HepG2 (cell line): ENCODE measurements around the gene ESYT3. TPM values are rescaled to one million over a fixed set of nuclear protein-coding genes. Genes with fewer than 3 reads are reported as not detected.

Source experiments
- AKNA ChIP-seq: sonication (generic); formaldehyde crosslinking; IDR thresholded peaks from 2 replicates; pipeline ENCODE4 v1.4.0; 2020; ENCODE audit warnings: missing genetic modification reagents, borderline replicate concordance
- ELF1 ChIP-seq: sonication (generic); formaldehyde crosslinking; IDR thresholded peaks from 2 replicates; pipeline ENCODE4 v1.4.0; 2020; ENCODE audit warnings: missing genetic modification reagents
- MZF1 ChIP-seq: sonication (generic); formaldehyde crosslinking; IDR thresholded peaks from 2 replicates; pipeline ENCODE4 v1.8.1; 2023; ENCODE audit warnings: mild to moderate bottlenecking, missing genetic modification reagents, borderline replicate concordance
- NCOA5 ChIP-seq: sonication (generic); formaldehyde crosslinking; IDR thresholded peaks from 2 replicates; pipeline ENCODE4 v1.4.0; 2020; ENCODE audit warnings: missing genetic modification reagents
- ZNF12 ChIP-seq: sonication (generic); formaldehyde crosslinking; IDR thresholded peaks from 2 replicates; pipeline ENCODE4 v1.5.0; 2020; ENCODE audit warnings: missing genetic modification reagents
- polyA plus RNA-seq, 8 experiments: library from polyadenylated mRNA; depleted of rRNA in 3 of 8; stranded (reverse) in 7 of 8; unstranded in 1 of 8; fragments of >200 nt; fragmentation: Illumina TruSeq in 4 of 8; extraction: Trizol in 4 of 8; gene quantifications; 2 replicates each; pipeline versions ENCODE4 v1.2.1 to v1.2.3, GENCODE V29; 2011 to 2016; ENCODE audit warnings: low read depth in 4 of 8, missing spikeins in 1 of 8, mixed read lengths in 1 of 8; ENCODE audit not compliant: insufficient read depth in 1 of 8
- total RNA-seq, 5 experiments: library from RNA; depleted of rRNA; stranded (reverse); fragments of >200 nt; fragmentation: Illumina TruSeq; extraction: Trizol; gene quantifications; 2 replicates each; pipeline ENCODE4 v1.2.3, GENCODE V29; 2016; ENCODE audit warnings: low read depth in 1 of 5

Gene ESYT3
- total and polyA plus RNA-seq, 2 of the 13 experiments (the other 11 are each of a cell fraction or from before 2014, with no cell fraction given), result 1.5 to 4.1 TPM

- TF ChIP-seq AKNA, result no peak
- no peak for TF ChIP-seq NCOA5 (CRISPR knock-in tag)
- no peak for TF ChIP-seq MZF1 (CRISPR knock-in tag)
- TF ChIP-seq ZNF12 (CRISPR knock-in tag), result no peak
- no peak for TF ChIP-seq ELF1 (CRISPR knock-in tag)
- TF ChIP-seq, all 625 proteins: peak for 0
Observed at GRCh38 chr3:138455801-138456716, 21.6 kb downstream of the ESYT3 start (continued).
